GM19452 (cell line): Measurements from ENCODE around the gene MEIOB.
"Not testable (repeated sequence)": the region's sequence is repeated elsewhere in the genome, so short reads cannot be mapped to it uniquely, and the experiment has no call there.

Source experiments
- ATAC-seq: cut with Tn5 transposase; IDR thresholded peaks from one replicate; pipeline ENCODE4 v1.9.1; 2021; ENCODE audit not compliant: unreplicated experiment

The MEIOB gene, protein sequence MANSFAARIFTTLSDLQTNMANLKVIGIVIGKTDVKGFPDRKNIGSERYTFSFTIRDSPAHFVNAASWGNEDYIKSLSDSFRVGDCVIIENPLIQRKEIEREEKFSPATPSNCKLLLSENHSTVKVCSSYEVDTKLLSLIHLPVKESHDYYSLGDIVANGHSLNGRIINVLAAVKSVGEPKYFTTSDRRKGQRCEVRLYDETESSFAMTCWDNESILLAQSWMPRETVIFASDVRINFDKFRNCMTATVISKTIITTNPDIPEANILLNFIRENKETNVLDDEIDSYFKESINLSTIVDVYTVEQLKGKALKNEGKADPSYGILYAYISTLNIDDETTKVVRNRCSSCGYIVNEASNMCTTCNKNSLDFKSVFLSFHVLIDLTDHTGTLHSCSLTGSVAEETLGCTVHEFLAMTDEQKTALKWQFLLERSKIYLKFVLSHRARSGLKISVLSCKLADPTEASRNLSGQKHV

DNA sequence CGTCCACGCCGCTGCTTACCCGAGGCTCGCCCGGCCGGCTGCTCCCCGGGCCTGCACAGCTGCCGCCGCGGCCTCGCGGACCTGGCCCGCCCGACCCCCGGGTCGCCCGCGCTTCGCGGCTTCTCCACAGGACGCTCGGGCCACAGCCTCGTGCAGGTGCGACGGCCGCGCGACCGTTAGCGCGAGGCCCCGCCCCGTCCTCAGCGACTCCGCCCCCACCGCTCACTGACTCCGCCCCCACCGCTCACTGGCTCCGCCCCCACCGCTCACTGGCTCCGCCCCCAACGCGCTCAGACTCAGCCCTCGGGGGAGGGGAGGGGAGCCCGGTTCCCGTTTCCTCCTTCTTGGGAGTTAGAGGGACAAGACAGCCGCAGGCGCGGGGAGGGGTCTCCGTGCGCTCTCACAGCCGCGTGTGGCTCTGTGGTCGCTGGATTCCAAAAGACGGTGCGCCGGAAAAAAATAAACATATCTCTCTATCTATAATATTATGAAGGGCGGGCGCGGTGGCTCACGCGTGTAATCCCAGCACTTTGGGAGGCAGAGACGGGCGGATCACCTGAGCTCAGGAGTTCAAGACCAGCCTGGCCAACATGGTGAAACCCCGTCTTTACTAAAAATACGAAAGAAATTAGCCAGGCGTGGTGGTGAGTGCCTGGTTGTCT, at the start of gene MEIOB:
MEIOB (minus strand) TSS at position 191 of the 662 bp plus-strand sequence. CDS start 3,989 bp downstream, outside the sequence.
- no peak for ATAC-seq

DNA sequence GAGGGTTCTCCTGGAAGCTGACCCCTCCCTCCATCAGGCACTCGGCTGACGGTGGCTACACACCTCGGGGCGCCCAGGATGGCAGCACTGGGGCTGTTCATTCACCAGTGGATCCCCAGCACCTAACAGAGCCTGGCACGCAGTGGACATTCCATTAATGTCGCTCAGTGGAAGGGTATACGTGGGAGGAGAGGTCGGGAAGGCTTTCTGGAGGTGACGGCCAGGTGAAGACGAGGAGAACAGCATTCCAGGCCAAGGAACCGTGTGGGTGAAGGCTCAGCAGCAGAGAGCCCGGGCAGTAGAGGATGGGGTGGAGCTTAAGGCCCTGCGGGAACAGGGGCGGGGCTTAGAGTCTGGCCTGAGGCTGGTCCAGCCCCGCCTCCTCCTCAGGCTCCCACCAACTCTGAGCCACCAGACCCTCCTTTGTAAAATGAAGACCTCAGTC, 48.8 kb upstream of the MEIOB start:
- ATAC-seq, result no peak

DNA sequence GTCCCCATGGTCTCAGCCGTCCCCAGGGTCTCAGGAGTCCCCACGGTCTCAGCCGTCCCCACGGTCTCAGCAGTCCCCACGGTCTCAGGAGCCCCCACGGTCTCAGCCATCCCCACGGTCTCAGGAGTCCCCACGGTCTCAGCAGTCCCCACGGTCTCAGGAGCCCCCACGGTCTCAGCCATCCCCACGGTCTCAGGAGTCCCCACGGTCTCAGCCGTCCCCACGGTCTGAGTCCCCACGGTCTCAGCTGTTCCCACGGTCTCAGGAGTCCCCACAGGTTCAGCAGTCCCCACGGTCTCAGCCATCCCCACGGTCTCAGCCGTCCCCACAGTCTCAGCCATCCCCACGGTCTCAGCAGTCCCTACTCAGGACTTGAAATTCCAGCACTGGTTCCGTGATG, 48.2 kb upstream of the MEIOB start:
- ATAC-seq, result not testable (repeated sequence)

DNA sequence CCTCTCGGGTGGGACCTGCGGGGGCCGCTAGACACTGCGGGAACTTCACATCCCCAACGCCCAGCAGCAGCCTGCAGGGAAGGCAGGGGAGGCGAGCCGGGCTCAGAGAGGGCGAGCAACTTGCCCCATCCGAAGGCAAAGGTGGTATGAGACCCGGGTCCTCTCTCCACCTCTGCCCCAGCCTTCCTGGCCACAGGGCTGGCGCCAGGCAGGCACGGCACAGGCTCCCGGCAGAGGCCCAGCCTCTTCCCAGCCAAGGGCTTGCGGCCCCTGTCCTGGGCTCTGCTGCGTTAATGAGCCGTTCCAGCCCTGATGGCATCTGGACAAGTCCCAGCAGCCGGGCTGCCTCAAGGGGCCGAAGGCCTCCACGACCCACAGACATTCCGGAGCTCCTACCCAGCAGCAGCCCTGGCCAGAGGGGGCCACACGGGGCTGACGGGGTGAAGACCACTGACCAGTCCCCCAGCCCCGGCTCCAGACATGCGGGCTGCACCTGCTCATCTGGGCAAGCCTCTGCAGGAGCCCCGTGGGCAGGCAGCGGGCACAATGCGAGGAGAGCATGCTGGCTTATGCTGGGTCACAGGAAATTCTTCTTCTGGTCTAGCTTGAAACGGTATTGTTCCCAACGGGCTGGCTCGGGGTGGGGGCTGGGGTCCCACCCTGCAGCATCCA, 47.5 kb upstream of the MEIOB start:
- no peak for ATAC-seq

DNA sequence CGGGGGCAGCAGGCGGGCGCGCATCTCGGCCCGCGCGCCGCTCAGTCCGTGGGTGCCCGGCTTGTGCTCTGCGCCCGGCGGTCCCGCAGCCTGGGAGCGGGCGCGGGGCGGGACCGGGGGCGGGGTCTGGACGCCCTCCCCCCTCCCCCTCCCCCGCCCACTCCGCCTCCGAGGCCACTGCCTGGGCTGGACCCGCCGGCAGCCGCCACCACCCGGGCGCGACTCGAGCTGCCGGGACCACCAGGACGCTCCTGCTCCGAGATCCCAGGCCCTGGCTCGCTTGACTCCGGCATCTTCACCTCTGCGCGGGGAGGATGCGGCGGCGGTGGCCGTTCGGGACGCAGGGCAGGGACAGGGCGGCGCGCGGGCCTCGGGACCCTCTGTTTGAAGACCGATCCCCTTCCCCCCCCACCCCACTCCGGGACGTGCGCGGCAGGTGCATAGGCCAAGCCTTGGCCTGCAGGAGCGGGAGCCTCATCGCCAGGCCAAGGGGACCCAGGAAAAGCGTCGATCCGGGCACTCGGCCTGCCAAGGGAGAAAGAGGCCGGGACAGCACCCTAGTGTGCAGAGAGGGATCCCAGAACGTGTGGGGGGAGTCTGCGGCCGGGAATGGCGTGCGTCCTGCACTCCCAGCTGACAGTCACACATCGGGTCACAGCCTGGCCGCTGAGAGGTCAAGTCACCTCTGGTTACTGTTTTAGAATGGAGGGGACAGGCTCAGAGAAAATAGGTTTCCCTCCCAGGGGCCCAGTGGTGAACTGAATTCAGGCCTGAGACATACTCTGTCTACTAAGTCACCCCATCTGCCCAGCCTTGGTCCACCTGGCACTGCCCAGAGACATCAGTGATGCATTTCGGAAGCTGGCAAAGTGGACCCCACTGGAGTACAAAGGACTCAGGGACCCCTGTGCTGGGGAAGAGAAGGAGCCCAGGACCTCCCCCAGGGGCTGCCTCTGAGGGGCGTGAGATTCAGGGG, 46.7 kb upstream of the MEIOB start, which contains the start of gene HS3ST6:
HS3ST6 (minus strand) TSS at position 65 of the 976 bp plus-strand sequence. CDS start 92 bp downstream, outside the sequence.
- no peak for ATAC-seq

DNA sequence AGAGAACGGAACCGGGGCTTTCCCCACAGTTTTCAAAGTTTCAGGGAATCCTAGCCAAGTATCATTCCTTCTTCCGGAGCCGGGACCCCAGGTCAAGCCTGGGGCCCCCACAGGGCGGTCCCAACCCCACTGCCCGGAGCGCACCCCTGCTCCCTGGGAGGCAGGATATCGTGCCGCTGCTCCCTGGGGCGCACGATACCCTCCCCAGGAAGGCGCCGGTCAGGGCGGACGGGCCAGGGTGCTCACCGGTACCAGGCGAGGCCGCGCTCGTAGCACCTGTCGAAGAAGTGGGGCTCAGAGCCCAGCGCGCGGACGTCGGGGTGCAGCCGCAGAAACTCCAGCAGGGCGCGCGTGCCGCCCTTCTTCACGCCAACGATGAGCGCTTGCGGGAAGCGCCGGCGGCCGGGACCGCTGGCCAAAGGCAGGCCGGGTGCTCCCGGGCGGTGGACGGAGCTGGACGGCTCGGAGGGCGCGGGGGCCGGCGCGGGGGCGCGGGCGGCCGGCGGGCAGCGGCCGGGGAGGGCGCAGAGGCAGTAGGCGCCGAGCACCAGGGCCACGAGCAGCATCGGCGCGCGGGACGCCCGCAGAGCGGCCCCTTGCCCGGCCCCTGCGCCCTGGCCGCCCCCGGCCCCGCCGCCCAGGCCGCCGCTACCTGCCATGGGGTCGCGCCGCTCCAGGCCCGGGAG, 45.8 kb upstream of the MEIOB start:
- no peak for ATAC-seq

DNA sequence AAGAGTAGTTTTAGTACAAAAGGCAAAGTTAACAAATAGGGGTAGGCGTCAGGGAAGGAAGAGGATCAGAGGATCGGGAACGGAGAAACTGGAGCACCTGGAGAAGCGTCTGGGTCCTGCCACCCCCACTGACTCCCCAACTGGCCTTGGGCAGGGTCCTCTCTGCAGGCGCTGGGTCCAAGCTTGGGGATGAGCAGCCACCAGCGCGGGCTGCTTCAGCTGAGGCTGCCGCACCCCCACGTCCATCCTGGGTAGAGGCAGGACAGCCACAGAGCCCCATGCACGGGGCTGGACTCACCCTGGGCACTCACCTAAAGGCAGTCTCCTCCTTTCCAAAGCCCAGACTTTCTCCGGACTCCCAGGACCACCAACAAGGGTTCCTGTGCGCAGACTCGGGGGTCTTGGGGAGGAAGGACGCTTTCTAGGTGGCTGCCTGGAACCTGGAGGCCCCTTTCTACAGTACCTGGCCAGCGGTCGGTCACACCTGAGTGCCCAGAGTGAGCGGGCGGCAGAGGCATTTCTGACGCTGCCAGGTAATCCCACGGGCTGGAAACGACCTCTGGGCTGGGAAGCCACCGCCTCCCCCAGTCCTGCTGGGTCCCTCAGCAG, 45.2 kb upstream of the MEIOB start:
- no peak for ATAC-seq

DNA sequence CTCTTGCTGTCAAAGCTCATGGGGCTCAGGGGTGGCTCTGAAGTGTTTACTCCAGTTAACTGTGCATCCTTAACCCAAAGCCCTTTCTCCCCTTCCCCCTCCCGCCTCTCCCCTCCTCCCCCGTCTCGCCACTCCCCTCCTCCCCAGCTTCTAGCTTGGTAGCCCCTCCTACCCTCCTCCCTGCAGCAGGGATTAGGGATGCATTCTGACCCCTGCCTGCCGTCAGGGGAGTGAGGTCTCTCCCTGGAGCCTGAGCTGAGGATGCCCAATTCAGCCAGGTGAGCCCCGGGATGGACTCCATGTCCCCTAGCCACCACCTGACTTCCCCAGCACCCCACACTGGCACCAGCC, 44.7 kb upstream of the MEIOB start:
- ATAC-seq, result no peak

DNA sequence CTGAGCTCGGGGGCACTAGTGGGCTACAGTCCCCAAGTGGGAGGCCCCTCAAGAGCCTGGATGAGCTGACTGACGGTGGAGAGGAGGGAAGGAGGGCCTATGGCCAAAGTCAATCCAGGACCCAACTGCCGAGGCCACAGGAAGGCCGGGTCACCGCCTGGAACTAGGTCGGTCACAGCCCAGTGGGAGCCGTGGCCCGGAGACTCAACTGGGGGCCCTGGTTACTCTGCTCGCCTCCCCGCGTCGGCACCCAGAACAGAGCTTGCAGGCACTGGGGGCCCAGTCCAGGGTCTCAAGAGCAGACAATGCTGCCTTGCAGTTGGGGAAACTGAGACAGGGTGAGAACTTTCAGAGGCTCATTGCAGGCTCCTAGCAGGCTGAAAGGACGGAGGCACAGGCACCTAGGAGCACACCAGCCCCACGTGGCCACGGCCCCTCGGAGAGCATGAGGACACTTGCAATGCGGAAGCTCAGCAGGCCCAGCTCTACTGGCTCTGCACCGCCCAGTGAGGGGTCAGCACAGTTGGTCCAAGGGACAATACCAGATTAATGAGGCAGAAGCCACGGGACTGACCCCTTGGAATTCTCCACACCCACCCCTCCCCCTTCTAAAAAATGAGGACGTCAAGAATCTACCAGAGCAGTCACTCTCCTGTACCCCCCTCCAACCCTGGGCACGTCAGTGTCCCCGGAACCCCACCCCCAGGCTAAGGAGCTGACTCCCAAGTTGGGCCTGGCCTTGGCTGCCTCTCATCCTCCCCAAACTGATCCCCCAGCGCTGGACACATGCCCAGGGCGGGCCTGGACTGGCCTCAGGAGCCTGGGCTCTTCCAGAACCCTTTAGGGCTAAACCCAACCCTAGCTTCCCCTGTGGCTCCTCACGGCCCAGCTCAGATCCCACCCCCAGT, 44.0 kb upstream of the MEIOB start:
- ATAC-seq, result no peak

DNA sequence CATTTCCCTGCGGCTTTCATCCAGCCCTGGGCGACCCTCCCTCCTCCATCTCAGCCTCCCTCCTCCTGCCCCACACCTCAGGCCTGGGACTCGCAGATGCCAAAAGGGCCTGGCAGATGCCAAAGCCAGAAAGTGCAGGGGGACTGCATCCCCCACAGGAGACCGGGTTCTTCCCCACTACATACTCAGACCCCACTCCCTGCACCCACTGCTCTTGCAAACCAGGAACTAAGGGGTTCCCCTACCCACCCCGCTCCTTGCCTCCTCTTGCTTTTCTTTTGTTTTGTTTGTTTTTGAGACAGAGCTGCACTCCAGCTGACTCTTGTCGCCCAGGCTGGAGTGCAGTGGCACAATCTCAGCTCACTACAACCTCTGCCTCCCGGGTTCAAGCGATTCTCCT, 43.0 kb upstream of the MEIOB start:
- ATAC-seq, result no peak

DNA sequence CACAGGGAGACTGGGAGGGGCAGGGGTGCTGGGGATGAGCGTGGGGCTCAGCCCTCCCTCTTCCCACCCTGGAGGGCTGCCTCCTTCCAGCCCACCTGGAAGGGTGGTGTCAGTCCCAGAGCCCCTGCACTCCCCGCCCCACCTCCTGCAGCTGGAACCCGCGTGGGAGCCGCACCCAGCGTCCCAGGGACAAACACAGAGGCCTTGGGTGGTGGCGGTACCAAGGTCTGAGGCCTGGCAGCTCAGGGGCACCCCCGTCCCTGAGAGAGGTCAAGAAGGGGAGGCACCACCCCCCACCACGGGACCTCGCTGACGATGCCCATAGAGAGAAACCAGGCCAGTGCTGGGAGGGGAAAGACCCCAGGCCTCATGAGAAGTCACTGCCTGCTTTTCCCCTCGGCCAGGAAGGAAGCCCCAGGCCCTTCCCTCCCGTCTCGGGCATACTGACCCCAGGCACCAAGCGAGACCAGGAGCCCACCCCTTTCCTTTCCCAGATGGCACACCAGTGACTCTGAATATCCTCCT, 42.2 kb upstream of the MEIOB start:
- no peak for ATAC-seq

DNA sequence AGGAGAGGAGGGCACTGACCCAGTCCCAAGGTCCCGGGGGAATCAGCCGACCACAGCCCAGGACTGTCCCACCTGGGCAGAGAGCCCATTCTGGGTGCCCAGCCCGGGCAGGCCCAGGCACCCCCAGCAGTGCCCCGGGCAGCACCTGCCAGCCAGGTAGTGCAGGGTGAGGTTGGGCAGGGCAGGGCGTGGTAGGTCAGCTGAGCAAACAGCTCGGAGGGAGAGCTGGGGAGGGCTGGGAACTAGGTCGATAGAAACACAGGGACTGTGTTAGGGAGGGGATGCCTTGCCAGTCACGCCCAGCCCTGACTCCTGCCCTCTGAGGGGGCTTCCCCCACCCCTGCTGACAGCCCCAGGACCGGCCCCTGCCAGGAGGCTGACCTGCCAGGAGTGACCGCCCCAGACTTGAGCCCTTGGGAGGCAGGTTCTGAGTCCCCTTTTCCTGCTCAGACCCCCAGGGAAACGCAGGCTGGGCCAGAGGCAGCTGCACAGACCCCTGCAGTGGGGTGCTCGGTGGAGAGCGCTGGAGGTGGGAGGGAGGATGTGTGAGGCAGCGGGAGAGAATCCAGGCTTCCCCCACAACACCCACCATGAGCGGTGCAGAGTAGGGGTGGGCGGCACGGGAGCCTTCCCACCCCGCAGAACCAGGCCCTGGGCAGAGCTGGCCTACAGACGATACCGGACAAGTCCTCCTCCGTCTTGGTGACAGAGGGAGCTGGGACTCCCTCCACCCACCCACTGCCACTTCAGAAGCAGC, 41.5 kb upstream of the MEIOB start:
- ATAC-seq, result no peak

DNA sequence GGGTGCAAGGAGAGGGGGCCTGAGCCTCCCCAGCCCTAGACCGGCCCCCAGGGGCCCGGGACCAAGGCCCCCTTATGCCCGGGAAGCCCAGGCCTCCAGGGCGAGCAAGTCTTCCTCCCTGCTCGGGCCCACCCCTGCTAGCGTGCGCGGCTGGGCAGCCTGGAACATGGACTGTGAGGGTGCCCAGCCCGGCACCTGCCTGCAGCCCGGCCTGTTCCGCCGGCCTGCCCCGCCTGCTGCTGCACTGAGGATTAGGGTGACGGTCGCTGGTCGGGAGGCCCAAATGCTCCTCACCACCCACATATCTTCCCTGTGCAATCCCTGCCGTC, 40.2 kb upstream of the MEIOB start:
- ATAC-seq, result no peak

DNA sequence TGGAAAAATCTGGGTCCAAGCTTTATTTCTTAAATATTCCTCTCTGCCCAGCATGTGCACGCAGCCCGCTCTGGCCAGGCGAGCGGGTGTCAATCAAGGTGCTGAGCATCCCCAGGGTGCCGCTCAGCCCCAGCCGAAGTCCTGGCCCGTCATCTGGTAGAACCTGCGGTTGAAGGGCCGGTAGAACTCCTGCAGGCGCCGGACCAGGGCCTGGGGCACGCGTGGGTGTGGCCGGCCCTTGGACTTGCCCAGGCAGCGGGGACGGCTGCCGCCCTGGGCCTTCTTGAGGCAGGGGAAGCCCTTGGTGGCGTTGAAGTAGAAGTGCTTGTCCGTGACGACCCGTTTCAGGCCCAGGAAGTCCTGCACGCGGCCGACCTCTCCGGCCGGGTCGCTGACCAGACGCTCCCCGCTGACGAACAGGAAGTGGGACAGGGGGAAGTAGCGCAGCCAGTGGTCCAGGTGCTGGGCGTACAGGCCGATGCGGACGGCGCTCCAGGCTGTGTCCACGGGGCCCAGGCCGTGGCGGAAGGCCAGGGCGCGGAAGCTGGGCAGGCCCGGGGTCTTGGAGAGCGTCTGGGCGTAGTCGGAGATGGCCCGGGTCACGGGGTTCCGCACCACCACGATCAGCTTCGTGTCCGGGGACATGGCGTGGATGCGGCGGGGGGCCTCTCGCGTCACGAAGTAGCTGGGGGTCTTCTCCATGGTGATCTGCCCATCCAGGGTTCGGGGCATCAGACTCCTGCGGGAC, 39.7 kb upstream of the MEIOB start:
- ATAC-seq, result no peak

DNA sequence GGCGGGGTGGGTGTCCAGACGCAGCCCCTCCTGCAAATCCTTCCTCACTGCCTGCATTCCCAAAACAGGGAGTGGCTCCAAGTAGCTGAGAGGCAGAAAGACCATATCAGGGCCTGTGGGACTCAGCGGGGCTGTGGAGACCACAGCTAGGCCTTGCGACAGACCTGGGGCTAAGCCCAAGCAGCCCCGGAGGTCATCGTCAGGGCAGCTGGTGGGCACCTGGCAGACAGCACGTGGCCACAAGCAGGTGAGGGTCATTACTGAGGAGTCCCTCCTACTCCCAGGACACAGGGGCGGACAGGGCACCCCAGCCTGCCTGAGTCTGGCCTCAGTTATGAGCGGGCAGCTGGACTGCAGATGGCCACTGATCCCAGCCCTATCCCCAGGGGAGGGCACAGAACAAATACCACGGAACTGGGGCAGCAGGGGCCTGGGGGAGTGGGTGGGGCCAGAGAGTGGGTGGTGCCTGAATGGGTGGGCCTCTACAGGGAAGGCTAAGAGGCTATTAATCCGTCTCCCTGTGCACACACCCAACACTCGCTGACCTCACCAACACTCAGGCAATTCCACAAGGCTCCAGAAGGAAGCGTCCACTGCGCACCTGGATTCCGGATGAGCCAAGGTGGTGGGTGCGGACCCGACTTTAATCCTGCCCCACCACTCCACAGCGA, 37.7 kb upstream of the MEIOB start:
- no peak for ATAC-seq

DNA sequence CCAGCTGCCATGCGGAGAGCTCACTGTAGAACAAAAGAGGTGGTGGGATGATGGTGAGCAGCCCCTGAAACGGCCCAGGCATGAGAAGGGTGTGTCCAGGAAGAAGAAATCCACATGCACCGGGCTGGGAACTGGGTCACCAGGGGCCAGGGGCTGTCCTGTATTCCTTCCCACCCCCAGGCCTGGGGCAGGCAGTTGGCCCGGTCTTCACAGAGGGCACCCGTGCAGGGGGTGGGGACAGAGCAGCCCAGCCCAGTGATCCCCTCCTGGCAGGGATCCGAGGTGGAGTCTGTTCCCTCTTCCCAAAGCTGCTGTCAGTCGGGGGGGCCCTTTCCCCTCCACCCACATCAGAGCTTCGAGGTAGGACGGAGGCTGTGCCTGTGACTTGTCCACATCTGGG, 37.0 kb upstream of the MEIOB start:
- ATAC-seq, result no peak
